Measurements from ENCODE around the gene ACSL3.

- TF ChIP-seq CTCF (IDR thresholded peaks at IDR 0.05; ENCODE audit: low read depth, low read length, poor library complexity, severe bottlenecking) (no peak), EZH2phosphoT487 (IDR thresholded peaks at IDR 0.05; ENCODE audit: borderline replicate concordance, low read length) (no peak)
Observed at GRCh38 chr2:222909286-222909685, 48.5 kb downstream of the ACSL3 start.

Data from DOHH2 (cell line).